GM04504 (cell line): ENCODE measurements around the gene PRSS37.
"Not testable (repeated sequence)": the region's sequence is repeated elsewhere in the genome, so short reads cannot be mapped to it uniquely, and the experiment has no call there.

Experiments used
- DNase-seq: peaks from one replicate; pipeline ENCODE4 v3.0.0-alpha.2; 2012; ENCODE audit warnings: low read depth

Gene PRSS37, protein sequence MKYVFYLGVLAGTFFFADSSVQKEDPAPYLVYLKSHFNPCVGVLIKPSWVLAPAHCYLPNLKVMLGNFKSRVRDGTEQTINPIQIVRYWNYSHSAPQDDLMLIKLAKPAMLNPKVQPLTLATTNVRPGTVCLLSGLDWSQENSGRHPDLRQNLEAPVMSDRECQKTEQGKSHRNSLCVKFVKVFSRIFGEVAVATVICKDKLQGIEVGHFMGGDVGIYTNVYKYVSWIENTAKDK

GRCh38 chr7:141841385-141841784 lies at the start of gene PRSS37:
PRSS37 (minus strand) TSS chr7:141841485; CDS start chr7:141841049, 436 bp downstream.
- DNase-seq: no peak

GRCh38 chr7:141889321-141889720 lies 48.0 kb upstream of the PRSS37 start:
- no peak for DNase-seq

DNA sequence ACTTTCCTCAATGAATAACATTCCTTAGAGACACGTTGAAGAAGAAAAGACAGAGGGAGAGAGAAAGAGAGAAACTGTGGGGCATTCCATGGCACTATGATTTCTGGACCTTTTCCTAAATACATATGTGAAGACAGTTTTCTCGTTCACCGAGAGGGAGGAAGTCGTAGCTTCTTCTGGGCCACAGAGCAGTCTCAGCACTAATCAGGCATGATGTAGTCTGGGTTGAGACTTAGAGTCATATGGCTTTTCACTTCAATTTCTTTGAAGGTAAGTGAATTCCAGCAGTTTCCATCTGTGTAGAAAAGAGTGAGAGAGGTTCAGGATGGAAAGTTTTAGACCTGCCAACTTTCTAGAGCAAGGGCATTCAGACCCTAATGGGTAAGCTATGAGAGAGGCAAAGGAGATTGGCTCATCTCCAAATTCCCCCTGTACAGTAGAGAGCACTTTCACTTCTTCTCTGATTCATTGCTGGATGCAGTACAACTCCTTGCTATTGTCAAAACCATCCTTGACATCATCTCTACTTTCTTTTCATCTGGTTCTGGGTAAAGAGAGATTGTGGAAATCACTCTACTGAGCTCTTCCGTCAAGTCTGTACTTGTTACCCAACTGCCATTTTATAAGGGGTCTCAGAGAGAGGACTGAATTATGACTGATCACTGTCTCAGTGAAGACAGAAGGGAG lies 43.4 kb upstream of the PRSS37 start:
- DNase-seq: no peak

DNA sequence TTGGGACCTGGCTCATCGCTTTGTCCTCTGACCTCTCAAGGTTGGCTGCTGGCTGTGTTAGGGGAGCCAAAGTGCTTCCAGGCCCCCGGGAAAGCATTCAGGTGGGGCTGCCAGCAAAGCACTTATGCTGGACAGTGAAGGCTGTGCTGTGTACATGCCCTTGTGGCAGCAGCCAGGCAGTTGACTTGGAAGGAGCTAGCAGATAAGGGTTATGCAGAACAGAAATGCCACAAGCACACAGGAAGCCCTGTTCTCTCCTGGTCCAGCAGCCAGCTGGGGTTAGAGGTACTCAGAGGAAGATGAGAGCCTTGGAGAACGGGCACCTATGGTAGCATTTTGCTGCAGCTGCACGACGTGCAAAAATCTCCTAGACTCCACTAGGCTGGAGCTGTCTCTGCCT lies 39.7 kb upstream of the PRSS37 start:
- DNase-seq: no peak

- DNase-seq: no peak
Observed at GRCh38 chr7:141877365-141877764, 36.1 kb upstream of the PRSS37 start.

DNA sequence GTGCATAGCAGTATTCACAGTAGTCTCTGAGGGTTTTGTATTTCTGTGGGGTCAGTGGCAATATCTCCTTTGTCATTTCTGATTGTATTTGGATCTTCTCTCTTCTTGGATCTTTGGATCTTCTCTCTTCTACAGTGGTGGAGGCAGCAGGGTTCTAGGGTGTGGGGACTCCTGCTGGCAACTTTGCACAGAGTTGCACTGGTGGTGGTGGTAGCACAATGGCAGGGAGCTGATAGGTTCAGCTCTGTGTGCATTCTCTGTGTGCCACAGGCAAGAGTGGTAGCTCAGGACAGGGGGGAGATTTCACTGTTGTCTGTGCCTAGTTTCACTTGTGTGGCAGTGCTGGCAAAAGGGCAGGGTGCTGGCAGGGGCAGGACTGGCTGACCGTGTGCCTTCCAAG lies 35.1 kb upstream of the PRSS37 start:
- no peak for DNase-seq

GRCh38 chr7:141875453-141875852 lies 34.2 kb upstream of the PRSS37 start:
- DNase-seq: no peak

- DNase-seq: no peak
Observed at GRCh38 chr7:141874787-141875186, 33.5 kb upstream of the PRSS37 start.

GRCh38 chr7:141872931-141873330 lies 31.6 kb upstream of the PRSS37 start:
- DNase-seq: no peak

DNA sequence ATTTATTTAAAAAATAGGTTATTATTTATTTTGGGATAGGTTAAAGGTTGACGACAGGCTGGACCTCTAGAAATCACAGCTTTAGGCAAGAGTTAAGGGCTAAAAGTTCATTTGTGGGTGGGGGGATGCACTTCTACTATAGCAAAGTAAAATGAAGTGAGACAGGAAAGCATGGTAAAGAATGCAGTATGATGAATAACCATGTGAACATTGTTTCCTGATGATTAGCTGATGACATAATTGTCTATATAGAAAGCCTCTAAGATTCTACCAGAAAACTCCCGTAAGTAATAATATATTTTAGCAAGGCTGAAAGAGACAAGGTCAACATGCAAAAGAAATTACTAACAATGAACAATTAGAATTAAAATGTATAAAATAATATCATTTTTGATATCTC lies 25.7 kb upstream of the PRSS37 start:
- no peak for DNase-seq

- DNase-seq: no peak
Observed at GRCh38 chr7:141864765-141865447, 23.6 kb upstream of the PRSS37 start.

GRCh38 chr7:141860207-141860606 lies 18.9 kb upstream of the PRSS37 start:
- DNase-seq: no peak

DNA sequence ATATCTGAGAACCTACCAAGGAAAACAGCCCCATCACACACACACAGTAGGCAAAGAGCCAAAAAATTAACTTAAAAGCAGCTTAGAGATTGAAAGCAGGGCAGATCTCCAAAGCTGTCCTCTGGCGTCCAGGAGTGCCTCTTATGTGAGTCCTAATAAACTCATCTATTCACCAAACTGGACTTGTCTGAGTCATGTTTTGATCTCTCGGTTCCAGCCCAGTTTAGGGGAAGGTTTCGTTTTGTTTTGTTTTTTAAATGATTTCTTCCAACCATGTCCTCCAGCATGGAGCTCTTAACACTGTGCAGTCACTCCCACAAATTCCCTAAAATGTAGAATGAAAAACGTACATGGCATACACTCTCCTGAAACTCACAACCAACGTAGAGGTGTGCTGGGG lies 6.7 kb upstream of the PRSS37 start:
- DNase-seq: no peak

- no peak for DNase-seq
Observed at GRCh38 chr7:141844256-141844655, 3.0 kb upstream of the PRSS37 start.

- no peak for DNase-seq
Observed at GRCh38 chr7:141842904-141843303, 1.6 kb upstream of the PRSS37 start.

DNA sequence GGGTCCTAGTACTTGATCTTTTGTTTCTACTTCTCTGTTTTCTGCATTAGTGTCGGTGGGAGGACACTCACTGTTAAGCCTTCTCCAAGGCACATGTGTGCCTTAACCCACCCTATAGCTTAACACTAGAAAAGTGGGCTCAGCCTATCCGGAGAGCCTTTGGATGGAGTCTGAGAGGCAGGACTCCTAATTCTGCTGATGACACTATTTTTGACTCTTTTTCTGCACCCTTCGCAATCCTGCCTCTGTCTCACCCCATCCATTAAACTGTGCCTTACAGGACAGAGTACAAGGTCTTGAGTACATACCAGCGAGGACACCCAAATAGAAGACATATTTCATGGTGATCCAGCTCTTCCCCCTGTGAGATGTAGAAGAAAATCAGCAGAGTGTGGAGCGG lies 577 bp downstream of the PRSS37 start:
- DNase-seq: no peak

GRCh38 chr7:141839256-141839655 lies 2.0 kb downstream of the PRSS37 start:
- DNase-seq: no peak

- no peak for DNase-seq
Observed at GRCh38 chr7:141838581-141838980, 2.7 kb downstream of the PRSS37 start.

- DNase-seq: no peak
Observed at GRCh38 chr7:141837683-141838082, 3.6 kb downstream of the PRSS37 start.

DNA sequence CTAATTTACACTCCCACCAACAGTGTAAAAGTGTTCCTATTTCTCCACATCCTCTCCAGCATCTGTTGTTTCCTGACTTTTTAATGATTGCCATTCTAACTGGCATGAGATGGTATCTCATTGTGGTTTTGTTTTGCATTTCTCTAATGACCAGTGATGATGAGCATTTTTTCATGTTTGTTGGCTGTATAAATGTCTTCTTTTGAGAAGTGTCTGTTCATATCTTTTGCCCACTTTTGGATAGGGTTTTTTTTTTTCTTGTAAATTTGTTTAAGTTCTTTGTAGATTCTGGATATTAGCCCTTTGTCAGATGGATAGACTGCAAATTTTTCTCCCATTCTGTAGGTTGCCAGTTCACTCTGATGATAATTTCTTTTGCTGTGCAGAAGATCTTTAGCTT lies 18.9 kb downstream of the PRSS37 start:
- DNase-seq: not testable (repeated sequence)

DNA sequence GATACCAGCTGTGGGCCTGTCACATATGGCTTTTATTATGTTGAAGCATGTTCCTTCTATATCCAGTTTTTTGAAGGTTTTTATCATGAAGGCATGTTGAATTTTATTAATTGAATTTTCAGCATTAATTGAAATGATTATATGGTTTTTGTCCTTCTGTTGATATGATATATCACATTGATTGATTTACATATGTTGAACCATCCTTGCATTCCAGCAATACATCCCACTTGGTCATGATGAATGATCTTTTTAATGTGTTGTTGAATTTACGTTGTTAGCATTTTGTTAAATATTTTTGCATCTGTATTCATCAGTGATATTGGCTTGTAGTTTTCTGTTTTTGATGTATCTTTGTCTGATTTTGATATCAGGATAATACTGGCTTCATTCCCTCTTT lies 21.2 kb downstream of the PRSS37 start:
- DNase-seq: no peak

DNA sequence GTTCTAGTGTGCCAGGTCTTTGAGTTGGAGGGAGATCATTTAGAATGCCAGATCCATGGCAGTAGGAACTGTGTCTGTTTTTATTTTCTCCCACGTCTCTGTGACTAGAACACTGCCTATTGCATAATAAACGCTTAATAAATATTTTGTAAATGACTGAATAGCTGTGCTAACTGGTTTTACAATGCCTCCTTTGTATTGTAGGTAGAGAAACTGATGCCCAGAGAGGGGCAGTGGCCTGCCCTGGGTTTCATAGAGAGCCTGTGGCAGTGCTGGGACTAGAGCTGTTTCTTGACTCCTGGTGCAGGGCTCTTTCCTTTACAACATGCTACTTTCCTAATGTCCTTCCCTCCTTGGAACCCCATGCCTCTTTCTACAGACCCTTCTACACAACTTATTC lies 48.8 kb downstream of the PRSS37 start:
- no peak for DNase-seq

DNA sequence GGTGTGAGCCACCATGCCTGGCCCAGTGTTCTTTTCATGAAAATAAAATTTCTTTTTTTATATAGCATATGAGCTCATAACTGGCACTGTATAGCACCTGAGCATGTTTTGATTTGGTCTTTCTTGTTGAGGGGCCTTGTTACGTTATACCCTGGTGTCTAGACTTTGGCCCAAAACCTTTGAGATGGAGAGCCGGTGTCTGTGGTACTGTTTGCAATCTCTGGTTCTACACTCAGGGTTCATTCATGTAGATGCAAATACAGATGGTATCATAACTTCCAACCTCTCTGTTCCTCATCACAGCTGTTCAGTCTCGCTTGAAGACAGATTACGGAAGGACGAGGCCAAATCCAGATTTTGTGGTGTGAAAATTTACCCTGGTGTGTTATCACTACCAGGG lies 51.4 kb downstream of the PRSS37 start, which contains the start of gene TAS2R5:
Gene TAS2R5 (plus strand): TSS at position 301 of the 400 bp plus-strand sequence. CDS start 145 bp downstream, outside the sequence.
- DNase-seq: no peak
